ENCODE data around the gene RAB8A. TPM values are rescaled to one million over a fixed set of nuclear protein-coding genes. Genes with fewer than 3 reads are reported as not detected.
A peak's percentile ranks its signal among the peaks of the same experiment; 100 is the strongest.

The RAB8A gene
- total and polyA plus RNA-seq, 9 of the 15 experiments (the other 6 are each of a cell fraction or from before 2014, with no cell fraction given) = 11.2 to 102 (median 53.2) TPM

- Histone ChIP-seq H3K4me3 (peak overlapping the region; percentile 100), H4K20me1 (replicated peaks; ENCODE audit: control insufficient read depth, insufficient read depth, low read length) (peaks cover 17% of the 10 kb centered on the region), H3K79me2 (ENCODE audit: control insufficient read depth, insufficient read depth, low read length) (peaks cover 43% of the 10 kb centered on the region), H3K4me2 (ENCODE audit: insufficient read depth, low read length) (peak overlapping the region; percentile 95), H3K36me3 (ENCODE audit: control insufficient read depth, insufficient read depth, low read length) (peaks cover 34% of the 10 kb centered on the region; the same call in 2 of the 3 replicates), H2AFZ (ENCODE audit: low read depth, low read length) (no peak overlapping the region), H3K9me3 (replicated peaks; ENCODE audit: control insufficient read depth, insufficient read depth, low read depth, low read length) (no peaks in the 10 kb centered on the region), H3K4me1 (replicated peaks in 1 of 2; ENCODE audit: control insufficient read depth in 2 of 2, insufficient read depth in 2 of 2, low read length in 2 of 2) (peaks cover 20 to 22% of the 10 kb centered on the region in 2 experiments), H3K9me1 (ENCODE audit: control insufficient read depth, insufficient read depth, low read length) (no peaks in the 10 kb centered on the region), H3K27ac (ENCODE audit: extremely low read depth, low read depth, low read length) (peak overlapping the region; percentile 98; the same call in 2 of the 3 replicates), H3K9ac (ENCODE audit: insufficient read depth in 1 of 2, low read depth in 2 of 2, low read length in 2 of 2) (peak overlapping the region; percentile 95 to 98; a peak in 3 of 4 replicates), H3K27me3 (ENCODE audit: control insufficient read depth in 2 of 2, insufficient read depth in 2 of 2, low read length in 2 of 2) (no peaks in the 10 kb centered on the region)
- in situ Hi-C loops (cut with MboI) = no loop called here
- DNase-seq (ENCODE audit: extremely low read depth in 1 of 4, low spot score in 3 of 4) (peak; percentile 48 to 83 (median 60)), FAIRE-seq (peak; percentile 90), ATAC-seq (peak; percentile 3; the same call in 1 of the 3 replicates)
- WGBS (ENCODE audit: insufficient coverage, low coverage, missing lambda C conversion rate) = 0% methylated on average over 2 of the region's 2 CpGs
- BruUV-seq (replicated peaks) = no TSS peak
- intact Hi-C loops (cut with micrococcal nuclease) = loop anchor here (5.0 kb wide), 1 partner anchor 40 kb away; no protein-coding TSS in a partner anchor
- ChIA-PET CTCF (ENCODE audit: low intra/inter-chr PET ratio) (interaction anchor here (1.3 kb wide), 1 partner anchor 50 kb away, joined by 3 read pairs; no protein-coding TSS in a partner anchor), POLR2A (interaction anchor here (0.5 to 2.3 kb wide), 6 partner anchors 19 to 1321 kb away, joined by 3 to 8 read pairs (median 3); partner anchors contain the start of genes FAM32A and TPM4)
- TF ChIP-seq GATA2 (CRISPR knock-in tag; IDR thresholded peaks at IDR 0.05) = peak; percentile 95
- no peak for TF ChIP-seq MEF2A (IDR thresholded peaks at IDR 0.05; ENCODE audit: control insufficient read depth, low read depth, low read length)
- peak; percentile 72; the same call in 1 of the 2 replicates for TF ChIP-seq MYNN (IDR thresholded peaks at IDR 0.05)
- no peak for TF ChIP-seq MYNN (CRISPR knock-in tag; IDR thresholded peaks at IDR 0.05)
- no peak for TF ChIP-seq ETV5 (CRISPR knock-in tag; IDR thresholded peaks at IDR 0.05; ENCODE audit: low read depth)
- no peak for TF ChIP-seq BHLHE40 (IDR thresholded peaks at IDR 0.05; ENCODE audit: low read length)
- TF ChIP-seq FOXK1 (CRISPR knock-in tag; IDR thresholded peaks at IDR 0.05; ENCODE audit: borderline replicate concordance) = no peak
- no peak for TF ChIP-seq RBM25 (IDR thresholded peaks at IDR 0.05; ENCODE audit: low read depth, low read length, severe bottlenecking)
- no peak for TF ChIP-seq PBX2 (CRISPR knock-in tag; IDR thresholded peaks at IDR 0.05; ENCODE audit: low read depth)
- peak; percentile 80 for TF ChIP-seq PBX2 (tag; conservative IDR thresholded peaks at IDR 0.05; ENCODE audit: low read depth)
- no peak for TF ChIP-seq USF2 (CRISPR knock-in tag; IDR thresholded peaks at IDR 0.05)
- TF ChIP-seq GMEB1 (CRISPR knock-in tag; IDR thresholded peaks at IDR 0.05) = no peak
- TF ChIP-seq CBFA2T2 (conservative IDR thresholded peaks at IDR 0.05) = peak; percentile 61
Observed at GRCh38 chr19:16112778-16113177, 1.1 kb downstream of the RAB8A start.
